GM19035 (cell line): Measurements from ENCODE around the gene KDM2A.
A peak's percentile ranks its signal among the peaks of the same experiment; 100 is the strongest.

Source experiments
- ATAC-seq: cut with Tn5 transposase; IDR thresholded peaks from one replicate; pipeline ENCODE4 v1.9.1; 2021; ENCODE audit not compliant: unreplicated experiment

Gene KDM2A

DNA sequence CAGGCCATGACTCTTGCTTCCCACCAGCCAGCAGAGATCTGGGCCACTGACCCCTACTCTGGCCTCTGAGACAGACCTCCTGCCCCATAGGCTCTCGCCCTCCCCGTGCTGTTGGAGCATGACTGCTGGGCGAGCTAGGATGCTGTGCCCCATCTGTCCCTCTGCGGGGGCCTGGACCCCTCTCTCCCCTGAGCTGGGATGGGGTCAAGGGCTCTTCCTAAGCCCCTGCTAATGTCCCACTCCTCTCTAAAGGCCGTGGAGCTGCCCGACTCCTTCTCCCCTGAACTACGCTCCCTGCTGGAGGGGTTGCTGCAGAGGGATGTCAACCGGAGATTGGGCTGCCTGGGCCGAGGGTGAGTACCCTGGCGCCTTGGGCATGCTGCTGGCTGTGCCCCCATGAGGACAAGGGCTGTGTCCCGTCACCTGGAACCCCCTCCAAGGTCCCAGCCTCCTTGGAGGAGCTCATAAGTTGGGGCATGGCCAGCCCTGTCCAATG is 163.9 kb downstream of the KDM2A start:
- ATAC-seq, result no peak

DNA sequence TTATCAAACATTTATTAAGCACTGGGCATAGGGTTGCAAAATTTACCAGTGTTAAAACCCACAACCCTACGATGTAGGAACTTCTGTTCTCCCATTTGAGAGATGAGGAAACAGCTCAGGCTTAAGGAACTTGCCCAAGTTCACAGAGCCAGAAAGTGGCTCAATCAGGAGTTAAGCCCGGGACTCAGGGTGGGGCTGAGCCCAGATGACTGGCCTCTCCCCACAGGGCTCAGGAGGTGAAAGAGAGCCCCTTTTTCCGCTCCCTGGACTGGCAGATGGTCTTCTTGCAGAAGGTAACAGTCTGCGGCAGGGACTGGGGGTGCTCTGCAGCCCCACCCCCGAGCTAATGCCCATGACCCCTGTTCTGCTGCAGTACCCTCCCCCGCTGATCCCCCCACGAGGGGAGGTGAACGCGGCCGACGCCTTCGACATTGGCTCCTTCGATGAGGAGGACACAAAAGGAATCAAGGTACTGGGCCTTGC is 164.5 kb downstream of the KDM2A start:
- no peak for ATAC-seq

DNA sequence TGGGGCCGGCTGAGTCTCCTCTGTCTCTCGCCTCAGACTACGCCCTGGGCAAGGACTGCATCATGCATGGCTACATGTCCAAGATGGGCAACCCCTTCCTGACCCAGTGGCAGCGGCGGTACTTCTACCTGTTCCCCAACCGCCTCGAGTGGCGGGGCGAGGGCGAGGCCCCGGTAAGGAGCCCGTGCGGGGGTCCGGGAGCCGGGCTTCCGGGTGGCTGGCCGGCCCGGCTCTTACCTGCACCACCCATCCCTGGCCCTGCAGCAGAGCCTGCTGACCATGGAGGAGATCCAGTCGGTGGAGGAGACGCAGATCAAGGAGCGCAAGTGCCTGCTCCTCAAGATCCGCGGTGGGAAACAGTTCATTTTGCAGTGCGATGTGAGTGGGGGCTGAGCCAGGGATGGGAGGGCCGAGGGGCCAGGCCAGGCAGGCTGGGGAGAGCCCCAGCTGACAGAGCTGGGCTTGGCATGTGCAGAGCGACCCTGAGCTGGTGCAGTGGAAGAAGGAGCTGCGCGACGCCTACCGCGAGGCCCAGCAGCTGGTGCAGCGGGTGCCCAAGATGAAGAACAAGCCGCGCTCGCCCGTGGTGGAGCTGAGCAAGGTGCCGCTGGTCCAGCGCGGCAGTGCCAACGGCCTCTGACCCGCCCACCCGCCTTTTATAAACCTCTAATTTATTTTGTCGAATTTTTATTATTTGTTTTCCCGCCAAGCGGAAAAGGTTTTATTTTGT is 165.9 kb downstream of the KDM2A start:
- no peak for ATAC-seq

DNA sequence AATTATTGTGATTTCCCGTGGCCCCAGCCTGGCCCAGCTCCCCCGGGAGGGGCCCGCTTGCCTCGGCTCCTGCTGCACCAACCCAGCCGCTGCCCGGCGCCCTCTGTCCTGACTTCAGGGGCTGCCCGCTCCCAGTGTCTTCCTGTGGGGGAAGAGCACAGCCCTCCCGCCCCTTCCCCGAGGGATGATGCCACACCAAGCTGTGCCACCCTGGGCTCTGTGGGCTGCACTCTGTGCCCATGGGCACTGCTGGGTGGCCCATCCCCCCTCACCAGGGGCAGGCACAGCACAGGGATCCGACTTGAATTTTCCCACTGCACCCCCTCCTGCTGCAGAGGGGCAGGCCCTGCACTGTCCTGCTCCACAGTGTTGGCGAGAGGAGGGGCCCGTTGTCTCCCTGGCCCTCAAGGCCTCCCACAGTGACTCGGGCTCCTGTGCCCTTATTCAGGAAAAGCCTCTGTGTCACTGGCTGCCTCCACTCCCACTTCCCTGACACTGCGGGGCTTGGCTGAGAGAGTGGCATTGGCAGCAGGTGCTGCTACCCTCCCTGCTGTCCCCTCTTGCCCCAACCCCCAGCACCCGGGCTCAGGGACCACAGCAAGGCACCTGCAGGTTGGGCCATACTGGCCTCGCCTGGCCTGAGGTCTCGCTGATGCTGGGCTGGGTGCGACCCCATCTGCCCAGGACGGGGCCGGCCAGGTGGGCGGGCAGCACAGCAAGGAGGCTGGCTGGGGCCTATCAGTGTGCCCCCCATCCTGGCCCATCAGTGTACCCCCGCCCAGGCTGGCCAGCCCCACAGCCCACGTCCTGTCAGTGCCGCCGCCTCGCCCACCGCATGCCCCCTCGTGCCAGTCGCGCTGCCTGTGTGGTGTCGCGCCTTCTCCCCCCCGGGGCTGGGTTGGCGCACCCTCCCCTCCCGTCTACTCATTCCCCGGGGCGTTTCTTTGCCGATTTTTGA is 166.8 kb downstream of the KDM2A start:
- no peak for ATAC-seq

DNA sequence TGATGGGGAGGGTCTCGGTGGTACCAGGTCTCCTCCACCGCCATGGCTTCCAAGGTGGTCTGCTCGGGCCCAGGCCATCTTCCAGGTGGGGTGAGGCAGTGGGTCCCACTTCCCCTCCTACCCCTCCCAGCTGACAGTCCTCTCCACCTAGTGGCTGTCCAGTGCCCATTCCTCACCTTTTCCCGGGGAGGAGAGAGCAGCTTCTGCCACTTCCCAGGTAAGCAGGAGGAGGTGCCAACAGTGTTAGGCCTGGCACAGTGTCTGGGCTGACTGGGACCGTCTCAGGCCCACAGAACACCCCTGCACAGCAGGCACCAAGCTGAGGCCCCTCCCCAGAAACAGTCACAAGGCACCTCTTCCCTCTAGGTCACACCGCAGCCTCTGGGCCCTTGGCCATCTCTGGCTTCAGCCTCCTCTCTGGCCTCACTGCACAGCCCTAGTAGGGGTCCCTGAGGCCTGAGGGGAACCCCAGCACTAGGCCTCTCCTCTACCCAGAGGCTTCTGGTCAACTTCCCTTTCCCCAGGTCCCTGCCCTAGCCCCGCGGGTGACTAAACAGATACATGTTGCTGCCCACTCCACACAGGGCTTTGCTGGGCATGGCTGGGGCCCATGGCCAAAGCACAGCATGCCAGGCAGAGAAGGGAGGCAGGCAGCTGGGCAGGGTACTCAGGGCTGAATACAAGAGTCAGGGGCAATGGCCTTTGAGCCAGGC is 167.7 kb downstream of the KDM2A start:
- no peak for ATAC-seq

DNA sequence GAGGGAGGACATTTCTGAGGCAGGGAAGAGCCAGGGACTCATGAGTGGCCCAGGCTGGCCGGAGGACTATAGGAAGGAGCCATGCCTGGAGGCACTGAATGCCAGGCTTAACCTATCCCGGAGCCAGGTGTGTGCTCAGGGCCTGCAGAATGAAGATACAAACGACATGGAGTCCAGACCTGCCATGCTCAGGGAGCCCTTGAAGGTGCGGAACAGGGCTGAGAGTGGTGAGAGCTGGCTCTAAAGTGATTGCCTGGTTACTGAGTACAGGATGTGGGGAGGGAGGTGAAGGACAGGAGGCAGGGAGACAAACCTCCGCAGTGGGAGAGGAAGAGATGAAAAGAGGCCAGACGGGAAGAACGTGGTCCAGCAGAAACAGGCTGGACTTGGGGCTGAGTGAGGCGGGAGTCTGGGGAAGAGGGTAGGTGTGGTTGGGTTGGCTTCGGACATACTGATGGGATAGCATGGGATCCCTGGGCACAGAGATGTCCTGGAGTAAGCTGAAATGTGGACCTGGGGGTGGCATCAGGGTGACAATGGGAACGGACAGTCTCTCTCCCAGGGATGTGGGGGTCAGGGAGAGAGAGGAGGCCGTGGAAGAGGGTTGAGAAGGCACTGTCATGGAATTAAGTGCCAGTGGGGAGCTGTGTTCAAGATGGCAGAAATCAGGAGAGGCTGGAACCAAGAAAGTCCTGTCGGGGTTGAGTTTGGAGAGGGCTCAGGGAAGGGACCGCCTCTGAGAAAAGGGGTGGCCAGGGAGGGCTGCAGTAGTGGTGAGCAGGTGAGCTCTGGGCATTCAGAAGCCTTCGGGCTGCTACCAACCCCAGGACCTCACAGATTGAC is 168.5 kb downstream of the KDM2A start:
- no peak for ATAC-seq

DNA sequence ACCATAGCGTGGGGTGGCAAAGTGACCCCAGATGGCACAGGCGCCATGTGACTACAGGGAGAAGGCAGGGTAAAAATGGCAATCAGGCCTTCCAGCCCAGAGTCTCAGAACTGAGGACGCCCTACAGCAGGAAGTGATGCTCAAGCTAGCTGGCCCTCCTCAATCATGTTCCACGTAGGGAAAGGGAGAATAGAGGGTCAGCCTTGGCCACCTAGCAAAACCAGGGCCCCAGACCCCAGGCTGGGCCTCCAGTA is 169.1 kb downstream of the KDM2A start:
- peak; percentile 1 for ATAC-seq

DNA sequence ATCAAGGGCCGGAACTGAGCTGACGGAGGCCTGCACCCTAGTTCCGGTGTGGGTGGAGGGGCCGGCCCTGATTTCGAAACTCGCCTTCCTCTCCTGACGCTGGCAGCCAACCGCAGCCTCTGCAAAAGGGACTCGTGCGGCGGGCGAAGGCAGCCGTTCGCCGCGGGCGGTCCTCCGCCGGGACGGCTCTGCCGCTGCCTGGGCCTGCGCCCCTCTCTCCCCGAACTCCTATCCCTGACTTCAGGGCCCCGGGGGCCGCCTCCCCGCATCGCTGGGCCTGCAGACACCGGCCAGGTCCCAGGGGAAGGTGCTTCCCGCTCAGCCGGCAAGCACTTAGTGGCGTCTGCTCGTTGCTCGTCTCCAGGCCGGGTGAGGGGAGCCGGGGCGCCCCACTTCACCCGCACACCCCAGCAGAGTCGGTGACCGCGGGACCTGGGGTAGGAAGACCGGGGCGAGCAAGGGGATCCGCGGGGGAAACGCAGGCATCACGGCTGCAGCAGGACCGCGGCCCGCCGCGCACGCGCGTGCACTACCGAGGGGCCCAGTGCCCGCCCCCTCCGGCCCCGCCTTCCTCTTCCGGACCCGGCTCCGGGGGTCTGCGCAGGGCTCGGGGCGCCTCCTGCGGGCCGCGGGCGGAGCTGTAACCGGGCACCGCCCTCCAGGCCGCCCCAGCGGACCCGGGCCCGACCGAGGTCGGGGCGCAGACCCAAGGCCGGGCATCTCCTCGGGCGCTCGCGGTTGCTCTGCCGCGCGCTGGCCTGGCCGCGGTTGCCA is 169.6 kb downstream of the KDM2A start:
- peak; percentile 58 for ATAC-seq

DNA sequence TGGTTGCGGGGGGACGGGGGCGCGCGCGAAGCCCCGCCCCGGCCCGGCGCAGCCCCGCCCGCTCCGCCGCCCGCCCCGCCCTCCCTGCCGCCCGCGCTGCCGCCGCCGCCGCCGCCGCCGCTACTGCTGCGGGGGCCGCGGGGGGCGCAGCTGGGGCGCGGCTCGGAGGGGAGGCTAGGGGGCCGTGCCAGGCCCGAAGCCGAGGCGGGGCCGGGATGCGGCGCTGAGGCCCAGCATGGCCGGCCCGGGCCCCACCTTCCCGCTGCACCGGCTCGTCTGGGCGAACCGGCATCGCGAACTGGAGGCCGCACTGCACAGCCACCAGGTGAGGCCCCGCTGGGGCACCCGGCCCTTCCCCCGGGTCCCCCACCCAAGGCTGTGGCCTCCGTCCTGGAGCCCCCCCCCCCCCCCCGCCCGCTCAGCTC is 170.2 kb downstream of the KDM2A start, which contains the start of gene ANKRD13D:
Gene ANKRD13D, plus strand, starts transcription at position 78 of the 425 bp plus-strand sequence. Its CDS starts 158 bp downstream, at position 236.
- ATAC-seq, result peak; percentile 52

DNA sequence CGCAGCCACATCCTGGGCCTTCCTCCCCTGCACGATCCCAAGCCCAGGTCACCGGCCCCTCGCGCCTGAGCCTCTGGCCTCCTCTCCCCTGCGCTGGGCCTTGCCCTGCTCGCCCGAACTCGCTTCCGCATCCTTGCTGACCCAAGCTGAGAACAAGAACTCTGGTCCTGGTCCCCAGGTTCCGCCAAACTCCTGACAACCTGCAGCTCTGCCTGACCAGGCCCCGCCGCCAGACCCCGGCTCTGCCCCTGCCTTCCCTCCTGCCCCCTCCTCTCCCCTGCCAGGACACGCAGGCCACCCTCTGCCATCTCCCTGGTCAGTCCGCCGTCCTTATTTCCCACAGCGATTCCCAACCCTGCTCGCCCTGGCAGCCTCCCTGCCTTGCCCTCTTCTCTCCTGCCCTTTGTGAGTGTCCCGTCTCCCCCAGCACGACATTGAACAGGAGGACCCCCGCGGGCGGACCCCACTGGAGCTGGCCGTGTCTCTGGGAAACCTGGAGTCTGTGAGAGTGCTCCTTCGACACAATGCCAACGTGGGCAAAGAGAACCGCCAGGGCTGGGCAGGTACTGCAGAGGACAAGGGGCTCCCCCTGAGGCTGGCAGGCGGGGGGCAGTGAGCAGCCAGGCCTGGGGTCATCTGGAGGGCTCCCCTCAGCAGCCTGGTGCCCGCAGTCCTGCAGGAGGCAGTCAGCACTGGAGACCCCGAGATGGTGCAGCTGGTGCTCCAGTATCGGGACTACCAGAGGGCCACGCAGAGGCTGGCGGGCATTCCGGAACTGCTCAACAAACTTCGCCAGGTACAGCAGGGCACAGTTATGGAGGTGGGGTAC is 170.8 kb downstream of the KDM2A start:
- ATAC-seq, result no peak

DNA sequence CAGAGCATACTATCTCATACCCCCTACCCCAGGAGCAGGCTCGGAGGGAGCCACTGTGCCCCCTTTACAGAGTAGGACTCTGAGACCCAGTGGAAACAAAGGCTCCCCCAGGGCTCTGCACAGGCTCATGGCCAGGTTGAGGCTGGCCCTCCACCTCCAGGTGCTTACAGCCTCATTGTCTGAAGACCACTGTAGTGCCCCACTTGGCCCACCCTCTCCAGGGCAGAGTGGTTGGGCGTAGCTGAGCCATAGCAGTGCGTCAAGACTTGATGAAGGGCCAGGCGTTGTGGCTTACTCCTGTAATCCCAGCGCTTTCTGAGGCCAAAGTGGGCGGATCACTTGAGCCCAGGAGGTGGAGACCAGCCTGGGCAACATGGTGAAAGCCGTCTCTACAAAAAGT is 171.7 kb downstream of the KDM2A start:
- ATAC-seq, result no peak

DNA sequence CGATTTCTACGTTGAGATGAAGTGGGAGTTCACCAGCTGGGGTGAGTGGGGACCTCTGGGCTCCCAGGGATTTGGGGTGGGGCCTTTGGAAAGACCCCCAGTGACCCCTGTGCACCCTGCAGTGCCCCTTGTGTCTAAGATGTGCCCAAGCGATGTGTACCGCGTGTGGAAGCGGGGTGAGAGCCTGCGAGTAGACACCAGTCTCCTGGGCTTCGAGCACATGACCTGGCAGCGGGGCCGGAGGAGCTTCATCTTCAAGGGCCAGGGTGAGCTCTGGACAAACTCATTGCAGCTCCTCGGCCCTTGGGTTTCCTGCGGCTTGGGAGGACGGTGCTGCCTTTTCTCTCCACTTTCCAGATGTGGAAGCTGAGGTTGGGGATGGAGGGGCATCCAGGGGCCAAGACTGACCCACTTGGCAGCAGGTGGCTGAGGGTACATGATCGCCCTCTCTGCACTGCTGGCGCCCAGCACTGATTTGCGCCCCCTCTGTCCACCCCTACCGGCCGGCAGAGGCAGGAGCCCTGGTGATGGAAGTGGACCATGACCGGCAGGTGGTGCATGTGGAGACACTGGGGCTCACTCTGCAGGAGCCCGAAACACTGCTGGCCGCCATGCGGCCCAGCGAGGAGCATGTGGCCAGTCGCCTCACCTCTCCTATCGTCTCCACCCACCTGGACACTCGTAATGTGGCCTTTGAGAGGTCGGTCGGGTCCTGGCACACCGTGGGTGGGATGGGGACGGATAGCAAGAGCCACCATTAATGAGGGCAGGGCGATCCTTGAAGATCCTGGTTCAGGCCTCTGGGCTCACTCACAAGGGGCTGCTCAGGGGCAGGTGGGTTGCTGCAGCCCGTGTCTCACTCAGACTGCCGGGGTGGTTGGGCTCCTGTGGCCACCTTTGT is 172.7 kb downstream of the KDM2A start:
- no peak for ATAC-seq

DNA sequence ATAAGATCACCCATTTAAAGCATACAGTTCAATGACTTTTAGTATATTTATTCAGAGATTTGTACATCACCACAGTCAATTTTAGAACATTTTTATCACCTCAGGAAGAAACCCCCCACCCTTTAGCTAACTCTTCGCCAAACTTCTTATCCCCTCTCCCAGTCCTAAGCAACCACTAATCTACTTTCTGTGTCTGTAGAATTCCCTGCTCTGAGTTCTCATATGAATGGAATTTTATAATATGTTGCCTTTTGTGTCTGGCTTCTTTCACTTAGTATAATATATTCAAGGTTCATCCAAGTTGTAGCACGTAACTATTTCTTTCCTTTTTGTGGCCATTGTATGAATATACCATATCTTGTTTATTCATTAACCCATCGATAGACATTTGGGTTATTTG is 173.6 kb downstream of the KDM2A start:
- no peak for ATAC-seq

DNA sequence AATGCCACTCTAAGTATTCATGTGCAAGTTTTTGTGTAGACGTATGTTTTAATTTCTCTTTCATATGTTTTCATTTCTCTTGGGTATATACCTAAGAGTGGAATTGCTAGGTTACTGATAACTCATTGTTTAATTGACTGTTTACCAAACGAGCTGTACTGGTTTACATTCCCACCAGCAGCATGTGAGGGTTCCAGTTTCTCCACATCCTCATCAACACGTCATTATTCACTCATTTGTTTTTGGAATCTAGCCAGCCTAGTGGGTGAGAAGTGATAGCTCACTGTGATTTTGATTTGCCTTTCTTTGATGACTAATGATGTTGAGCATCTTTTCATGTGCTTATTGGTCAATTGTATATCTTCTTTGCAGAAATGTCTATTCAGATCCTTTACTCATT is 174.0 kb downstream of the KDM2A start:
- no peak for ATAC-seq

DNA sequence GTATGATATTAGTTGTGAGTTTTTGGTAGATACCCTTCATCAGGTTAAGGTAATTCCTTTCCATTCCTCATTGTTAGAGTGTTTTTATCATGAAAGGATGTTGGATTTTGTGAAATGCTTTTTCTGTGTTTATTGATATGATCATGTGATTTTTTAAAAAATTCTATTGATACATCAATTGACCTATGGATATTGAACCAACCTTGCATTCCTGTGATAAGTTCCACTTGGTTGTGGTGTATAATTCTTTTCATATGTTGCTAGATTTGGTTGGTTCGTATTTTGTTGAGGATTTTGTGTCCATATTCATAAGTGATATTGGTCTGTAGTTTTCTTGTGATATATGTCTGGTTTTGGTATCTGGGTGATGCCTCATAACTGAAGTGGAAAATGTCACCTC is 176.8 kb downstream of the KDM2A start:
- no peak for ATAC-seq

DNA sequence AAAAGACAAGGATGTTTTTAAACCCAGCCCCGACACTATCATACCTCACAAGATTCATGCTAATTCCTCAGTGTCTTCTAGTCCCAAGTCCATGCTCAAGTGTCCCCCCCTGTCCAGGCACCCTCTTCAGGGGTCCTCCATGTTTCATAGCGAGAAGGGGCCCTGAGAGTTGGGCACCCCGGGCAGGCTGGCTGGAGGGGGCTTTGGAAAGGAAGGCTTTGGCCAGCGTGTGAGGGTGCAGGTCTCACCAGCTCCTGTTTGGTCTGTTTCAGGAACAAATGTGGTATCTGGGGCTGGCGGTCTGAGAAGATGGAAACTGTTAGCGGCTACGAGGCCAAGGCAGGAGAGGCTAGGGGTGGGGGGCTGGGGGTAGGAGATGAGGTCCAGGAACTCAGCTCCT is 179.7 kb downstream of the KDM2A start:
- no peak for ATAC-seq

DNA sequence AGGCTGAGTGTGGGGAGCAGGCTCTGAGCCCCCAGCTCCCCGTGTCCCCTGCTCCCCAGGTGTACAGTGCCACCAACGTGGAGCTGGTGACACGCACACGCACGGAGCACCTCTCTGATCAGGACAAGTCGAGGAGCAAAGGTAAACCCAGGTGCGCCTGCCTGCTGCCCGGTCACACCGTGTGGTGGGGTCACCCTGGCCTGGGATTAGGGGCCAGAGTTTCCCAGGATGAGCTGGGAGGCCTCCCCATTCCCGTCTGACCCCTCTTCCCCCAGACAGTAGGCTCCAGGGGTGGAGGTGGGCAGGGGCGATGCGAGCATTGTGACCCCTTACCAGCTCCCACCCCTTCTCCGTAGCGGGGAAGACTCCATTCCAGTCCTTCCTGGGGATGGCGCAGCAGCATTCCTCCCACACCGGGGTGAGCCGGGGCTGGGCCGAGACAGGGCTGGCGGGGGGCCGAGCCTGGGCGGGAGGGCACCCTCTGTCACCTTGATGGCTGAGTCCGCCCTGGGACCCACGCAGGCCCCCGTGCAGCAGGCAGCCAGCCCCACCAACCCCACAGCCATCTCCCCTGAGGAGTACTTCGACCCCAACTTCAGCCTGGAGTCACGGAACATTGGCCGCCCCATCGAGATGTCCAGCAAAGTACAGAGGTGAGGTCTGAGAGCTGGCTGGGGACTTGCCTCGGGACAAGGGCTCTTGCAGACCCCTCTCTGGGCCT is 180.6 kb downstream of the KDM2A start:
- ATAC-seq, result no peak
